Activated gamma-delta T cell treated with Interleukin-2 at 50 U/mL for 16 hours (primary cell): Measurements from ENCODE around the gene CAP1.
"Not testable (repeated sequence)": the region's sequence is repeated elsewhere in the genome, so short reads cannot be mapped to it uniquely, and the experiment has no call there.

Experiments
- DNase-seq: peaks from one replicate; pipeline ENCODE4 v3.0.0-alpha.2; 2020

The CAP1 gene

GRCh38 chr1:40032240-40032891 lies 8.2 kb upstream of the CAP1 start:
- DNase-seq: peak; percentile 52

GRCh38 chr1:40034869-40035268 lies 5.7 kb upstream of the CAP1 start:
- no peak for DNase-seq

GRCh38 chr1:40036574-40036973 lies 4.0 kb upstream of the CAP1 start:
- DNase-seq: no peak

- DNase-seq: not testable (repeated sequence)
Observed at GRCh38 chr1:40037254-40037653, 3.3 kb upstream of the CAP1 start.

GRCh38 chr1:40038697-40039096 lies 1.8 kb upstream of the CAP1 start:
- no peak for DNase-seq

GRCh38 chr1:40039245-40039756 lies 1.2 kb upstream of the CAP1 start:
- no peak for DNase-seq

GRCh38 chr1:40039757-40040510 lies 595 bp upstream of the CAP1 start:
- peak; percentile 74 for DNase-seq

GRCh38 chr1:40041466-40041838 lies 923 bp downstream of the CAP1 start:
- DNase-seq: no peak

- no peak for DNase-seq
Observed at GRCh38 chr1:40042341-40042740, 1.8 kb downstream of the CAP1 start.

- DNase-seq: no peak
Observed at GRCh38 chr1:40044110-40044509, 3.6 kb downstream of the CAP1 start.

GRCh38 chr1:40045182-40045581 lies 4.7 kb downstream of the CAP1 start:
- DNase-seq: no peak

GRCh38 chr1:40045766-40046165 lies 5.2 kb downstream of the CAP1 start:
- DNase-seq: no peak

GRCh38 chr1:40047276-40047675 lies 6.7 kb downstream of the CAP1 start:
- no peak for DNase-seq

GRCh38 chr1:40047769-40048168 lies 7.2 kb downstream of the CAP1 start:
- DNase-seq: no peak

GRCh38 chr1:40049725-40050124 lies 9.2 kb downstream of the CAP1 start:
- DNase-seq: no peak

- DNase-seq: no peak
Observed at GRCh38 chr1:40050863-40051262, 10.3 kb downstream of the CAP1 start.

- DNase-seq: no peak
Observed at GRCh38 chr1:40053138-40053887, 12.8 kb downstream of the CAP1 start.

GRCh38 chr1:40056519-40057309 lies 16.2 kb downstream of the CAP1 start:
- no peak for DNase-seq

GRCh38 chr1:40057310-40058030 lies 16.9 kb downstream of the CAP1 start:
- DNase-seq: no peak

GRCh38 chr1:40058097-40058452 lies 17.5 kb downstream of the CAP1 start:
- no peak for DNase-seq

GRCh38 chr1:40058453-40059337 lies 18.2 kb downstream of the CAP1 start:
- no peak for DNase-seq
